HUES64 (cell line): ENCODE measurements around the gene SYT15. TPM values are rescaled to one million over a fixed set of nuclear protein-coding genes. Genes with fewer than 3 reads are reported as not detected.
"Not testable (repeated sequence)": the region's sequence is repeated elsewhere in the genome, so short reads cannot be mapped to it uniquely, and the experiment has no call there.

Experiments used
- H3K27ac ChIP-seq: 2 replicates; pipeline ENCODE4 v1.7.0; 2013; ENCODE audit warnings: low read depth, low read length, inconsistent platforms
- H3K27me3 ChIP-seq: 2 replicates; pipeline ENCODE4 v1.6.1; 2013; ENCODE audit warnings: mild to moderate bottlenecking, low read length; ENCODE audit not compliant: insufficient read depth
- H3K36me3 ChIP-seq: 2 replicates; pipeline ENCODE4 v1.6.1; 2013; ENCODE audit warnings: mild to moderate bottlenecking, low read length; ENCODE audit not compliant: insufficient read depth
- H3K4me1 ChIP-seq: 2 replicates; pipeline ENCODE4 v1.6.1; 2013; ENCODE audit warnings: mild to moderate bottlenecking, low read length, moderate library complexity; ENCODE audit not compliant: insufficient read depth
- H3K4me3 ChIP-seq: 2 replicates; pipeline ENCODE4 v1.5.1; 2013; ENCODE audit warnings: mild to moderate bottlenecking, low read length, moderate library complexity
- H3K9ac ChIP-seq: 2 replicates; pipeline ENCODE4 v1.6.1; 2013; ENCODE audit warnings: mild to moderate bottlenecking, low read depth, low read length
- H3K9me3 ChIP-seq: 2 replicates; pipeline ENCODE4 v1.6.1; 2013; ENCODE audit warnings: low read depth, low read length; ENCODE audit not compliant: insufficient read depth
- WGBS: fragments of 150-250, 120-280 bp; methylation state at CpG from one replicate; pipeline ENCODE4 v1.1.7; 2013; ENCODE audit warnings: missing lambda C conversion rate; 5-methylcytosine and 5-hydroxymethylcytosine counted together
- polyA plus RNA-seq, 2 experiments: library from polyadenylated mRNA; stranded (reverse); fragments of 50-300 nt; gene quantifications; one replicate each; pipeline ENCODE4 v1.2.3, GENCODE V29; 2013

Gene SYT15
- 0.25 TPM for polyA plus RNA-seq (2013, experiment 1 of 2)
- 1.1 TPM for polyA plus RNA-seq (2013, experiment 2 of 2)

- not testable (repeated sequence) for H3K9ac ChIP-seq, H3K4me1 ChIP-seq, H3K27ac ChIP-seq, H3K9me3 ChIP-seq, H3K36me3 ChIP-seq
- WGBS, result 0% methylated on average over 20 of the region's 68 CpGs
- Histone ChIP-seq H3K4me3 (0 out of 2 replicates have a peak within 1 kb of the TSS, but pooled peaks have one; percentile 23), H3K27me3 (peaks cover 15% of the 10 kb centered on the region)
Measured at GRCh38 chr10:46578474-46579178, at the start of gene SYT15. Gene SYT15, plus strand, starts transcription at chr10:46579128. Its CDS starts 41 bp downstream, at chr10:46579169.

DNA sequence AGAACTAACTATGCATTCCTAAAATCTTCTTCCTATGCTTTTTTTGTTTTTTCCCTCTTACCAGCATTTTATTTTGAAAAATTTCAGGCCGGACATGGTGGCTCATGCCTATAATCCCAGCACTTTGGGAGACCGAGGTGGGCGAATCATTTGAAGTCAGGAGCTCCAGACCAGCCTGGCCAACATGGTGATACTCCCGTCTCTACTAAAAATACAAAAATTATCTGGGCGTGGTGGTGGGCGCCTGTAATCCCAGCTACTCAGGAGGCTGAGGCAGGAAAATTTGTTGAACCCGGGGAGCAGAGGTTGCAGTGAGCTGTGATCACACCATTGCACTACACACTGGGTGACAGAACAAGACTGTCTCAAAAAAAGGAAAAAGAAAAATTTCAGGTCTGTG lies 49.2 kb upstream of the SYT15 start:
- not testable (repeated sequence) for H3K27ac ChIP-seq, H3K4me1 ChIP-seq, H3K9me3 ChIP-seq, H3K27me3 ChIP-seq, H3K4me3 ChIP-seq, H3K36me3 ChIP-seq, H3K9ac ChIP-seq
- WGBS, result 90% methylated on average over 7 of the region's 7 CpGs

DNA sequence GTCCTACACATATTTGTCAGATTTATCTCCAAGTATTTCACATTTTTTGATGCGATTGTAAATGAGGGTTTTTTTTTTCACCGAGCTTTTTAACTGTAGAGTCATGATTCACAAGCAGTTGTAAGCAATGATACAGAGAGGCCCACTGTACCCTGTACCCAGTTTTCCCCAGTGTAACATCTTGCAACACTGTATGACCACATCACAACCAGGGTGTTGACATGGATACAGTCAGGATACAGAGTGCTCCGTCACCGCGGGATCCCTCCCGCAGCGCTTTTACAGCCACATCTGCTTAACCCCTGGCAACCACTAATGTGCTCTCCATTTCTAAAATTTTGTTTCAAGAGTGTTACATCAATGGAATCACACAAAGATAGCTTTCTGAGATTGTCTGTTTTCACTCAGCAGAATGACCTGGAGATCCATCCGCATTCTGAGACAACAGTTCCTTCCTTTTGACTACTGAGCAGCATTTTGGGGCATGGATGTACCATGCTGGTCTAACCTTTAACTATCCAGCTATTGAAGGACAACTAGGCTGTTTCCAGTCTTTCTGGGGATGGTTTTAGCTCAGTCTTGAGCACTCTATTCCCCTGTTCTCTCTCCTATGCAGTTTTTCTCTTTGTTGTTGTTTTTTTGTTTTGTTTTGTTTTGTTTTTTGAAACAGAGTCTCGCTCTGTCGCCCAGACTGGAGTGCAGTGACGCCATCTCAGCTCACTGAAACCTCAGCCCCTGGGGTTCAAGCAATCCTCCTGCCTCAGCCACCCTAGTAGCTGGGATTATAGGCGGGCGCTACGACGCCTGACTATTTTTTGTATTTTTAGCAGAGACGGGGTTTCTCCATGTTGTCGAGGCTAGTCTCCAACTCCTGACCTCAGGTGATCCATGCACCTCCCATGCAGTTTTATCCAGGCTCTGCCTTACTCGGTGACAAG lies 48.4 kb upstream of the SYT15 start:
- H3K9ac ChIP-seq, result no peak overlapping the region
- H3K9me3 ChIP-seq, result no peaks in the 10 kb centered on the region
- no peak overlapping the region for H3K4me3 ChIP-seq
- no peaks in the 10 kb centered on the region for H3K36me3 ChIP-seq
- no peaks in the 10 kb centered on the region for H3K27me3 ChIP-seq
- 92% methylated on average over 18 of the region's 18 CpGs for WGBS
- H3K4me1 ChIP-seq, result no peaks in the 10 kb centered on the region
- H3K27ac ChIP-seq, result no peak overlapping the region

DNA sequence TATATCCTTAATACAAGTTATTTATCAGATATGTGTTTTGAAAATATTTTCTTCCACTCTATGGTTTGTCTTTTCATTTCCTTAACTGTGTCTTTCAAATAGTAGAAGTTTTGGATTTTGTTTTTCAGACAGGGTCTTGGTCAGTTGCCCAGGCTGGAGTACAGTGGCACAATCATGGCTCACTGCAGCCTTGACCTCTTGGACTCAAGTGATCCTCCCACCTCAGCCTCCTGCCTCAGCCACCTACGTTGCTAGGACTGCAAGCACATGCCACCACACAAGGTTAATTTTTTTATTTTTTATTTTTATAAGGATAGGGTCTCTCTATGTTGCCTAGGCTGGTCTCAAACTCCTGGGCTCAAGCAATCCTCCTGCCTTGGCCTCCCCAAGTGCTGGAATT lies 46.7 kb upstream of the SYT15 start:
- 89% methylated on average over 1 of the region's 1 CpG for WGBS

GRCh38 chr10:46534828-46535524 lies 44.0 kb upstream of the SYT15 start:
- WGBS, result 81% methylated on average over 6 of the region's 6 CpGs
- H3K27ac ChIP-seq, result no peak overlapping the region

More for the DNA sequence above, 46.7 kb upstream of the SYT15 start:
- not testable (repeated sequence) for H3K9me3 ChIP-seq, H3K27me3 ChIP-seq, H3K9ac ChIP-seq, H3K36me3 ChIP-seq, H3K4me1 ChIP-seq, H3K27ac ChIP-seq, H3K4me3 ChIP-seq

DNA sequence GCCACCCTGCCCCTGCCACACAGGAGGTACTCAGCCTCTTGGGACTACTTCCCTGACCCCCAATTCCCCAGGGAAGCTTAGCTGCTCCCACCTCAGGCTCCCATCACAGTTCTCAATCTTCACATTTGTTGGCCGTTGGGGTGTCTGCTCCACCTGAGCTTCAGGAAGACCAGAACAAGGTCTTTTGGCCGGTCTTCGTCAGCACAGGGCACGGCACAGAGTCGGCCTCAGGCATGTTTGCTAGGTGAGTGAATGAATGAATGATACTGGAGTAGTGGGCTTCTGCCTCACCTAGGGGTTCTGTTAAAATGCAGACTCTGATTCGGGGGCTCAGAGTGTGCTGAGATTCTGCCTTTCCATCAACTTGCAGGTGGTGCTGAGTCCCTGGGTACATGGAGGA lies 42.8 kb upstream of the SYT15 start:
- H3K4me1 ChIP-seq, result no peaks in the 10 kb centered on the region
- no peaks in the 10 kb centered on the region for H3K9me3 ChIP-seq
- peaks cover 8% of the 10 kb centered on the region; the same call in 1 of the 2 replicates for H3K27me3 ChIP-seq
- WGBS, result 91% methylated on average over 6 of the region's 6 CpGs
- H3K4me3 ChIP-seq, result no peak overlapping the region
- H3K36me3 ChIP-seq, result no peaks in the 10 kb centered on the region
- no peak overlapping the region for H3K9ac ChIP-seq
- no peak overlapping the region for H3K27ac ChIP-seq

More at GRCh38 chr10:46534828-46535524, 44.0 kb upstream of the SYT15 start:
- Histone ChIP-seq H3K9me3 (no peaks in the 10 kb centered on the region), H3K27me3 (no peaks in the 10 kb centered on the region), H3K36me3 (no peaks in the 10 kb centered on the region), H3K9ac (no peak overlapping the region), H3K4me3 (no peak overlapping the region), H3K4me1 (no peaks in the 10 kb centered on the region)

GRCh38 chr10:46536781-46537180 lies 42.1 kb upstream of the SYT15 start:
- Histone ChIP-seq H3K9me3 (no peaks in the 10 kb centered on the region), H3K4me3 (no peak overlapping the region), H3K27me3 (peaks cover 8% of the 10 kb centered on the region; the same call in 1 of the 2 replicates), H3K27ac (no peak overlapping the region), H3K36me3 (no peaks in the 10 kb centered on the region), H3K9ac (no peak overlapping the region), H3K4me1 (peaks cover 3% of the 10 kb centered on the region)
- 89% methylated on average over 5 of the region's 5 CpGs for WGBS

GRCh38 chr10:46537309-46537708 lies 41.6 kb upstream of the SYT15 start:
- Histone ChIP-seq H3K9ac (no peak overlapping the region), H3K4me3 (no peak overlapping the region), H3K36me3 (no peaks in the 10 kb centered on the region), H3K4me1 (peaks cover 7% of the 10 kb centered on the region), H3K9me3 (no peaks in the 10 kb centered on the region), H3K27ac (no peak overlapping the region), H3K27me3 (peaks cover 8% of the 10 kb centered on the region; the same call in 1 of the 2 replicates)
- 62% methylated on average over 4 of the region's 5 CpGs for WGBS

- Histone ChIP-seq H3K9me3 (no peaks in the 10 kb centered on the region), H3K4me3 (no peak overlapping the region), H3K9ac (no peak overlapping the region), H3K36me3 (no peaks in the 10 kb centered on the region), H3K27me3 (peaks cover 8% of the 10 kb centered on the region; the same call in 1 of the 2 replicates), H3K27ac (no peak overlapping the region), H3K4me1 (peaks cover 7% of the 10 kb centered on the region)
- 96% methylated on average over 5 of the region's 5 CpGs for WGBS
Measured at GRCh38 chr10:46538155-46538554, 40.8 kb upstream of the SYT15 start.

- H3K36me3 ChIP-seq, result no peaks in the 10 kb centered on the region
- no peak overlapping the region for H3K4me3 ChIP-seq
- H3K9me3 ChIP-seq, result no peaks in the 10 kb centered on the region
- peaks cover 8% of the 10 kb centered on the region; the same call in 1 of the 2 replicates for H3K27me3 ChIP-seq
- H3K9ac ChIP-seq, result no peak overlapping the region
- peaks cover 7% of the 10 kb centered on the region for H3K4me1 ChIP-seq
- H3K27ac ChIP-seq, result no peak overlapping the region
- WGBS, result 96% methylated on average over 3 of the region's 3 CpGs
Measured at GRCh38 chr10:46538717-46539426, 40.1 kb upstream of the SYT15 start.
